ENCODE results near the gene IL10RA.

IL10RA gene

GRCh38 chr11:118048472-118049370, 62.5 kb downstream of the IL10RA start:
- no peak for DNase-seq

- DNase-seq, result no peak
Measured at GRCh38 chr11:118049771-118050170, 63.6 kb downstream of the IL10RA start.

GRCh38 chr11:118050208-118050891, 64.2 kb downstream of the IL10RA start:
- DNase-seq, result no peak
